GM12878 (cell line): ENCODE results near the gene BNIP1. TPM values are rescaled to one million over a fixed set of nuclear protein-coding genes. Genes with fewer than 3 reads are reported as not detected.

Source experiments
- ATAC-seq: fragments of 200-7000 bp; cut with Tn5 transposase; 3 replicates; pipeline ENCODE4 v1.9.1; 2020; ENCODE audit warnings: mild to moderate bottlenecking, moderate library complexity
- BruUV-seq: library from RNA; stranded (reverse); fragments of 400-500 nt; replicated peaks from 2 replicates; lab custom pipeline; 2021; lab: Mats Ljungman, UMichigan
- CTCF ChIA-PET: fragments of 300-600 bp; sonication (Branson Sonifier 250); formaldehyde crosslinking; extraction: SDS; loops from one replicate; lab custom pipeline; 2021; ENCODE audit warnings: inconsistent platforms; lab: Yijun Ruan, JAX
- POLR2A ChIA-PET: fragments of 350-600 bp; formaldehyde crosslinking; extraction: SDS; loops from one replicate; lab custom pipeline; 2021; ENCODE audit warnings: inconsistent platforms; lab: Charles Lee
- RAD21 ChIA-PET: fragments of 300-600 bp; sonication (Branson Sonifier 250); formaldehyde crosslinking; loops from one replicate; lab custom pipeline; 2023; ENCODE audit warnings: antibody characterized with exemption; ENCODE audit not compliant: unreplicated experiment; lab: Charles Lee
- SMC1A ChIA-PET: fragments of 300-600 bp; sonication (Branson Sonifier 250); formaldehyde crosslinking; loops from one replicate; lab custom pipeline; 2023; ENCODE audit not compliant: unreplicated experiment, uncharacterized antibody; lab: Charles Lee
- DNase-seq: peaks from one replicate; pipeline ENCODE4 v3.0.0-alpha.2; 2011; ENCODE audit warnings: low read depth, low spot score
- FAIRE-seq: peaks from 3 replicates; lab custom pipeline; 2011; peaks lifted over from hg19 to GRCh38; lab: Jason Lieb, UNC
- H2AFZ ChIP-seq: 2 replicates; pipeline ENCODE4 v1.6.0; 2011; ENCODE audit warnings: low read depth, low read length, control low read depth; ENCODE audit not compliant: control insufficient read depth
- H3K27ac ChIP-seq: 2 replicates; pipeline ENCODE4 v1.5.1; 2011; ENCODE audit warnings: control low read depth; ENCODE audit not compliant: control insufficient read depth, insufficient read depth
- H3K27me3 ChIP-seq, 2 experiments: replicated peaks in 1 of 2; 2 replicates each; pipeline versions ENCODE4 v1.6.0 to v1.6.1; 2011; ENCODE audit warnings: low read length in 1 of 2; ENCODE audit not compliant: control insufficient read depth in 2 of 2, insufficient read depth in 2 of 2
- H3K36me3 ChIP-seq, 2 experiments: 2 replicates each; pipeline ENCODE4 v1.5.1; 2011; ENCODE audit warnings: low read length in 1 of 2; ENCODE audit not compliant: control insufficient read depth in 2 of 2, insufficient read depth in 2 of 2
- H3K4me1 ChIP-seq: 2 replicates; pipeline ENCODE4 v1.6.1; 2011; ENCODE audit warnings: mild to moderate bottlenecking, low read length, moderate library complexity, mixed read lengths; ENCODE audit not compliant: control insufficient read depth, insufficient read depth
- H3K4me2 ChIP-seq: 2 replicates; pipeline ENCODE4 v1.6.0; 2011; ENCODE audit warnings: control low read depth; ENCODE audit not compliant: control insufficient read depth, insufficient read depth
- H3K4me3 ChIP-seq: fragments of 200-600 bp; sonication (generic); 2 replicates; pipeline ENCODE4 v1.5.1; 2016
- H3K79me2 ChIP-seq: 2 replicates; pipeline ENCODE4 v1.6.0; 2011; ENCODE audit warnings: low read length; ENCODE audit not compliant: control insufficient read depth, insufficient read depth
- H3K9ac ChIP-seq: 2 replicates; pipeline ENCODE4 v1.8.0; 2011; ENCODE audit warnings: low read length, control low read depth, mixed read lengths; ENCODE audit not compliant: control insufficient read depth, insufficient read depth
- H3K9me3 ChIP-seq: replicated peaks from 3 replicates; pipeline ENCODE4 v1.5.1; 2011; ENCODE audit warnings: mild to moderate bottlenecking, low read length; ENCODE audit not compliant: control insufficient read depth, insufficient read depth
- H4K20me1 ChIP-seq: 2 replicates; pipeline ENCODE4 v1.6.0; 2011; ENCODE audit not compliant: control insufficient read depth, insufficient read depth
- EED ChIP-seq: sonication (generic); IDR thresholded peaks from 2 replicates; pipeline ENCODE4 v1.6.1; 2016; ENCODE audit warnings: antibody characterized with exemption, low read depth
- EGR1 ChIP-seq, 2 experiments: IDR thresholded peaks; 1 replicate in 1 of 2; 2 replicates in 1 of 2; pipeline ENCODE4 v1.6.1; 2011 to 2012; ENCODE audit warnings: low read depth in 2 of 2, low read length in 2 of 2, borderline replicate concordance in 1 of 2, mild to moderate bottlenecking in 1 of 2, moderate library complexity in 1 of 2
- JUND ChIP-seq: IDR thresholded peaks from 2 replicates; pipeline ENCODE4 v1.6.1; 2012; ENCODE audit warnings: low read depth, mild to moderate bottlenecking, low read length, improper control_type of control experiment, moderate library complexity
- SP1 ChIP-seq: IDR thresholded peaks from one replicate; pipeline ENCODE4 v1.6.1; 2011; ENCODE audit warnings: low read depth, low read length
- WGBS: methylation state at CpG from one replicate; pipeline ENCODE4 v1.1.6; 2016; ENCODE audit warnings: low lambda C conversion rate; ENCODE audit not compliant: insufficient replicate concordance, insufficient coverage; ENCODE audit errors: missing lambda C conversion rate; 5-methylcytosine and 5-hydroxymethylcytosine counted together
- in situ Hi-C: fragments of 300-500 bp; cut with MboI; formaldehyde crosslinking; loops from 9 replicates; pipeline ENCODE4 v1.14.3; 2018; ENCODE audit warnings: mixed read lengths
- intact Hi-C: fragments of 100-400 bp; cut with micrococcal nuclease; formaldehyde crosslinking; loops from one replicate; pipeline ENCODE4 v1.14.2; 2022; ENCODE audit not compliant: unreplicated experiment
- polyA plus RNA-seq, 11 experiments: library from polyadenylated mRNA; depleted of rRNA in 4 of 11; unstranded in 6 of 11; stranded (reverse) in 5 of 11; fragments of >200 nt; fragmentation: Nextera tagmentation in 4 of 11; fragmentation: Illumina TruSeq in 1 of 11; extraction: Ambion mirVana in 4 of 11; extraction: Trizol in 1 of 11; gene quantifications; 1 replicate in 1 of 11; 2 replicates in 10 of 11; pipeline versions ENCODE4 v1.2.1 to v1.2.3, GENCODE V29; 2011 to 2016; ENCODE audit warnings: inconsistent platforms in 2 of 11, missing spikeins in 2 of 11, low read depth in 1 of 11
- total RNA-seq, 4 experiments: library from RNA; depleted of rRNA in 3 of 4; stranded (reverse); fragments of >200 nt in 3 of 4; fragmentation: Illumina TruSeq in 1 of 4; extraction: Trizol in 1 of 4; gene quantifications; 2 replicates each; pipeline versions ENCODE4 v1.2.1 to v1.2.3, GENCODE V29; 2013 to 2021
- TF ChIP-seq, protein P1 (sequence below): fragments of 450-650 bp; IDR thresholded peaks from 2 replicates; pipeline ENCODE4 v1.6.1; 2017; ENCODE audit warnings: antibody characterized with exemption, mild to moderate bottlenecking, moderate library complexity
- TF ChIP-seq, protein P2 (sequence below), 3 experiments: IDR thresholded peaks in 2 of 3; conservative IDR thresholded peaks in 1 of 3; 2 replicates each; pipeline ENCODE4 v1.5.1; 2011; ENCODE audit warnings: low read depth in 3 of 3, low read length in 3 of 3, mild to moderate bottlenecking in 3 of 3, control low read depth in 2 of 3, moderate library complexity in 2 of 3, inconsistent platforms in 1 of 3, mixed read lengths in 1 of 3; ENCODE audit not compliant: control insufficient read depth in 2 of 3, insufficient read depth in 1 of 3; ENCODE audit errors: extremely low read depth in 1 of 3

Gene BNIP1
- total and polyA plus RNA-seq, 10 of the 15 experiments (the other 5 are each of a cell fraction or from before 2014, with no cell fraction given) = 20.5 to 62.5 (median 27.4) TPM

DNA sequence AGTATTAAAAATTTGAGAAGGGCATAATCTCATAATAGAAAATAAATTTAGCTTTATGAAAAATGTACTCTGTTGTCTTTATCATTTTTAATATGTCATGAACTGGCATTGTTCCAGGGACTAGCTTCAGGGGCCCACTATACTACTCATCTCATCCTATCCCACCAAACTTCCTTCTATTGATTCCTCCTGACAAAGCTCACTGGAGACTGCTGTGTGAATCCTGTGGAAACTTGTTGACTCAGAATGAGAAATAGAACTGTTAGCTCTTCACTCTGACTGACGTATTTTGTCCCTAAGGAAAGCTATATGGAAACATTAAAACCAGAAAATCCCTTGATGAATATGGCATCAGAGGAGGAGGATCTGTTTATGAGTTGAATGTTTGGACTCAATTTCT, 29.8 kb upstream of the BNIP1 start (continued):
- no peak for TF ChIP-seq EED

DNA sequence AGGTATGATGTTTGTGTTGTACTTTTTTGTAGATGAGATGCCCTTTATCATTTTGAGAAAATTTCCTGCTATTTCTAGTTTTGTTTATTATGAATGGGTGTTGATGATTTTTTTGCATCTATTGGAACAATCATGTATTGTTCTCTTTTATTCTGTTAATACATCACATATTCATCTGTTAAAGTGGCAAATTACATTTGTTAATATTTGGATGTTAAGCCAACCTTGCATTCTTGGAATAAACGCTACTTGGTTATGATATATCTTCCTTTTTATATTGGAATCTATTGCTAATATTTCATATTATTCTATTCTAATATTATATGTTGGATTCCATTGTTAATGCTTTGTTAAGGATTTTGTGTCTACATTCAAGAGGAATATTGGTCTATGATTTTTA, 24.6 kb upstream of the BNIP1 start:
- H3K36me3 ChIP-seq = peaks cover 0 to 1% of the 10 kb centered on the region in 2 experiments; a peak in 1 of 4 replicates
- WGBS = 100% methylated on average over 1 of the region's 1 CpG
- H3K4me2 ChIP-seq = no peak overlapping the region
- H3K27ac ChIP-seq = no peak overlapping the region
- CTCF ChIA-PET = interaction anchor here (0.6 to 0.7 kb wide), 2 partner anchors 11 to 67 kb away, joined by 3 read pairs; no protein-coding TSS in a partner anchor
- no peak for TF ChIP-seq SP1
- H3K4me3 ChIP-seq = no peak overlapping the region
- POLR2A ChIA-PET = no interaction called here
- no peaks in the 10 kb centered on the region; the same call in 2 of the 3 replicates for H3K9me3 ChIP-seq
- no peaks in the 10 kb centered on the region for H3K4me1 ChIP-seq
- SMC1A ChIA-PET = no interaction called here
- in situ Hi-C loops = no loop called here
- intact Hi-C loops = no loop called here
- H3K27me3 ChIP-seq = no peaks in the 10 kb centered on the region
- no peaks in the 10 kb centered on the region for H4K20me1 ChIP-seq
- DNase-seq (no peak), FAIRE-seq (no peak), ATAC-seq (no peak)
- H2AFZ ChIP-seq = no peak overlapping the region
- RAD21 ChIA-PET = no interaction called here
- BruUV-seq = no TSS peak
- no peaks in the 10 kb centered on the region for H3K79me2 ChIP-seq
- no peak overlapping the region for H3K9ac ChIP-seq

DNA sequence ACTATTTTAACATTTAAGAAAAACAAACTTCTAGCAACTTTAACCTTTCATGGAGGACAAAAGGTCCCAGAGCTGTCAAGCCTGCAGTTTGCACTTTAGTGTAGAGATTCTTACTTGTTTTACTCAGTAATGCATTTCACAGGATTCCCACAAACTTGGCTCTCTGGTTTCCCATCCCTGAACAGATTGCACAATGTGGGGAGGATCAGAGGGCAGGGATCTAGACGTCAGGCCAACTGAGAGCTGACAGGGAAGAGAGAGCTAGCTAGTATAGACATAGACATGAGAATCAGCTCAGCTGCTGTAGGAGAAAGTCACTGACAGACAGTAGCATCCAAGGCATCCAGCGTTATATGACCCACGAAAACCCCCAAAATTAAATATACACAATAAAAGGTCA, 20.9 kb upstream of the BNIP1 start:
- Histone ChIP-seq H3K4me2 (no peak overlapping the region), H3K9ac (no peak overlapping the region), H3K4me3 (no peak overlapping the region), H3K27me3 (no peaks in the 10 kb centered on the region), H3K4me1 (no peaks in the 10 kb centered on the region), H3K9me3 (no peaks in the 10 kb centered on the region; the same call in 2 of the 3 replicates), H3K27ac (no peak overlapping the region), H3K79me2 (no peaks in the 10 kb centered on the region), H3K36me3 (peaks cover 0 to 1% of the 10 kb centered on the region in 2 experiments; a peak in 2 of 4 replicates), H2AFZ (no peak overlapping the region), H4K20me1 (no peaks in the 10 kb centered on the region)
- BruUV-seq = TSS peak; percentile 68
- ChIA-PET SMC1A (interaction anchor here (0.9 to 1.5 kb wide), 5 partner anchors 12 to 140 kb away, joined by 3 to 6 read pairs (median 3); partner anchors contain the start of gene ATP6V0E1), CTCF (interaction anchor here (0.6 to 1.2 kb wide), 2 partner anchors 9 to 58 kb away, joined by 3 to 4 read pairs; no protein-coding TSS in a partner anchor), POLR2A (interaction anchor here (0.5 kb wide), 1 partner anchor 13 kb away, joined by 3 read pairs; no protein-coding TSS in a partner anchor), RAD21 (no interaction called here)
- DNase-seq (no peak), ATAC-seq (no peak), FAIRE-seq (no peak)
- intact Hi-C loops (no loop called here), in situ Hi-C loops (no loop called here)
- 97% methylated on average over 3 of the region's 3 CpGs for WGBS
- no peak for TF ChIP-seq JUND
- no peak for TF ChIP-seq EGR1 (IDR thresholded peaks at IDR 0.05; ENCODE audit: borderline replicate concordance in 1 of 2, low read depth in 2 of 2, low read length in 2 of 2)
- TF ChIP-seq, protein P1, sequence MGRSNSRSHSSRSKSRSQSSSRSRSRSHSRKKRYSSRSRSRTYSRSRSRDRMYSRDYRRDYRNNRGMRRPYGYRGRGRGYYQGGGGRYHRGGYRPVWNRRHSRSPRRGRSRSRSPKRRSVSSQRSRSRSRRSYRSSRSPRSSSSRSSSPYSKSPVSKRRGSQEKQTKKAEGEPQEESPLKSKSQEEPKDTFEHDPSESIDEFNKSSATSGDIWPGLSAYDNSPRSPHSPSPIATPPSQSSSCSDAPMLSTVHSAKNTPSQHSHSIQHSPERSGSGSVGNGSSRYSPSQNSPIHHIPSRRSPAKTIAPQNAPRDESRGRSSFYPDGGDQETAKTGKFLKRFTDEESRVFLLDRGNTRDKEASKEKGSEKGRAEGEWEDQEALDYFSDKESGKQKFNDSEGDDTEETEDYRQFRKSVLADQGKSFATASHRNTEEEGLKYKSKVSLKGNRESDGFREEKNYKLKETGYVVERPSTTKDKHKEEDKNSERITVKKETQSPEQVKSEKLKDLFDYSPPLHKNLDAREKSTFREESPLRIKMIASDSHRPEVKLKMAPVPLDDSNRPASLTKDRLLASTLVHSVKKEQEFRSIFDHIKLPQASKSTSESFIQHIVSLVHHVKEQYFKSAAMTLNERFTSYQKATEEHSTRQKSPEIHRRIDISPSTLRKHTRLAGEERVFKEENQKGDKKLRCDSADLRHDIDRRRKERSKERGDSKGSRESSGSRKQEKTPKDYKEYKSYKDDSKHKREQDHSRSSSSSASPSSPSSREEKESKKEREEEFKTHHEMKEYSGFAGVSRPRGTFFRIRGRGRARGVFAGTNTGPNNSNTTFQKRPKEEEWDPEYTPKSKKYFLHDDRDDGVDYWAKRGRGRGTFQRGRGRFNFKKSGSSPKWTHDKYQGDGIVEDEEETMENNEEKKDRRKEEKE = no peak
- TF ChIP-seq, protein P2, sequence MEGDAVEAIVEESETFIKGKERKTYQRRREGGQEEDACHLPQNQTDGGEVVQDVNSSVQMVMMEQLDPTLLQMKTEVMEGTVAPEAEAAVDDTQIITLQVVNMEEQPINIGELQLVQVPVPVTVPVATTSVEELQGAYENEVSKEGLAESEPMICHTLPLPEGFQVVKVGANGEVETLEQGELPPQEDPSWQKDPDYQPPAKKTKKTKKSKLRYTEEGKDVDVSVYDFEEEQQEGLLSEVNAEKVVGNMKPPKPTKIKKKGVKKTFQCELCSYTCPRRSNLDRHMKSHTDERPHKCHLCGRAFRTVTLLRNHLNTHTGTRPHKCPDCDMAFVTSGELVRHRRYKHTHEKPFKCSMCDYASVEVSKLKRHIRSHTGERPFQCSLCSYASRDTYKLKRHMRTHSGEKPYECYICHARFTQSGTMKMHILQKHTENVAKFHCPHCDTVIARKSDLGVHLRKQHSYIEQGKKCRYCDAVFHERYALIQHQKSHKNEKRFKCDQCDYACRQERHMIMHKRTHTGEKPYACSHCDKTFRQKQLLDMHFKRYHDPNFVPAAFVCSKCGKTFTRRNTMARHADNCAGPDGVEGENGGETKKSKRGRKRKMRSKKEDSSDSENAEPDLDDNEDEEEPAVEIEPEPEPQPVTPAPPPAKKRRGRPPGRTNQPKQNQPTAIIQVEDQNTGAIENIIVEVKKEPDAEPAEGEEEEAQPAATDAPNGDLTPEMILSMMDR (IDR thresholded peaks at IDR 0.05 in 2 of 3, conservative IDR thresholded peaks at IDR 0.05 in 1 of 3; ENCODE audit: control insufficient read depth in 2 of 3, extremely low read depth in 1 of 3, insufficient read depth in 1 of 3, low read depth in 3 of 3, low read length in 3 of 3) = no peak
